Prostate gland (tissue), 2 donors: Measurements from ENCODE around the gene CYP4V2.
A peak's percentile ranks its signal among the peaks of the same experiment; 100 is the strongest.

ENCODE experiments used
- CTCF ChIP-seq, 4 experiments: fragments of 200-600 bp in 2 of 4; fragments of 450-650 bp in 2 of 4; sonication (generic) in 2 of 4; IDR thresholded peaks; 1 replicate in 3 of 4; 2 replicates in 1 of 4; pipeline ENCODE4 v1.5.1; 2016 to 2019; ENCODE audit warnings: antibody characterized with exemption in 4 of 4, mild to moderate bottlenecking in 2 of 4, moderate library complexity in 2 of 4
- POLR2A ChIP-seq: fragments of 450-650 bp; IDR thresholded peaks from one replicate; pipeline ENCODE4 v1.6.1; 2016; ENCODE audit warnings: antibody characterized with exemption, mild to moderate bottlenecking
- POLR2AphosphoS5 ChIP-seq: sonication (generic); formaldehyde crosslinking; IDR thresholded peaks from one replicate; pipeline ENCODE4 v1.6.1; 2017; ENCODE audit warnings: antibody characterized with exemption

GRCh38 chr4:186227221-186227620 is 35.9 kb downstream of the CYP4V2 start, which contains the start of gene KLKB1:
- no peak for TF ChIP-seq CTCF (IDR thresholded peaks at IDR 0.05)
- no peak for TF ChIP-seq POLR2A
- TF ChIP-seq POLR2AphosphoS5: peak; percentile 47
